GM06990 (cell line): Measurements from ENCODE around the gene CHD8.

Experiments used
- DNase-seq: peaks from one replicate; pipeline ENCODE4 v3.0.0-alpha.2; 2011; ENCODE audit not compliant: insufficient read length; ENCODE audit errors: extremely low read depth
- H3K27me3 ChIP-seq: replicated peaks from 2 replicates; pipeline ENCODE4 v1.6.0; 2011; ENCODE audit warnings: low read length; ENCODE audit not compliant: control insufficient read depth, insufficient read depth
- H3K36me3 ChIP-seq: 2 replicates; pipeline ENCODE4 v1.5.1; 2011; ENCODE audit warnings: low read length; ENCODE audit not compliant: control insufficient read depth, insufficient read depth
- H3K4me3 ChIP-seq: replicated peaks from 2 replicates; pipeline ENCODE4 v1.5.1; 2011; ENCODE audit warnings: low read depth, mild to moderate bottlenecking, control low read depth, low read length
- TF ChIP-seq, protein P1 (sequence below): IDR thresholded peaks from 2 replicates; pipeline ENCODE4 v1.5.1; 2011; ENCODE audit warnings: low read length, control low read depth, mild to moderate bottlenecking, inconsistent platforms; ENCODE audit not compliant: insufficient read depth, poor library complexity, severe bottlenecking

Gene CHD8

DNA sequence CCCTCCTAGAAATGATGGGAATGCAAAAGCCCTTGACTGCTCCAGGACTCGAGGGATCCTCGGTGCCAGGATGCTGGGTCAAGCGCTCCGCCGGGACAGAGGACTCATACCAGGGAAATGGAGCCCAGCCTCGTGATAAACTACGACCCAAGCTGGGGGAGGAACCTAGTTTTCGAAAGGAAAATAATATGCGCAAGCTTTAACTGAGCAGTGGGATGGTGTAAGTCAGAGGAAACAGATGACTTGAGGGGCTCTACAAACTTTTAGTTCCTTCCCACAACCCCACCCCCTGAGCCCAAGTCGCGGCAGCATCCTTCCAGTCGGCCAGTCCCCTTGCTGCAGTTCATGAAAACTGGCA, 71.5 kb downstream of the CHD8 start:
- TF ChIP-seq, protein P1, sequence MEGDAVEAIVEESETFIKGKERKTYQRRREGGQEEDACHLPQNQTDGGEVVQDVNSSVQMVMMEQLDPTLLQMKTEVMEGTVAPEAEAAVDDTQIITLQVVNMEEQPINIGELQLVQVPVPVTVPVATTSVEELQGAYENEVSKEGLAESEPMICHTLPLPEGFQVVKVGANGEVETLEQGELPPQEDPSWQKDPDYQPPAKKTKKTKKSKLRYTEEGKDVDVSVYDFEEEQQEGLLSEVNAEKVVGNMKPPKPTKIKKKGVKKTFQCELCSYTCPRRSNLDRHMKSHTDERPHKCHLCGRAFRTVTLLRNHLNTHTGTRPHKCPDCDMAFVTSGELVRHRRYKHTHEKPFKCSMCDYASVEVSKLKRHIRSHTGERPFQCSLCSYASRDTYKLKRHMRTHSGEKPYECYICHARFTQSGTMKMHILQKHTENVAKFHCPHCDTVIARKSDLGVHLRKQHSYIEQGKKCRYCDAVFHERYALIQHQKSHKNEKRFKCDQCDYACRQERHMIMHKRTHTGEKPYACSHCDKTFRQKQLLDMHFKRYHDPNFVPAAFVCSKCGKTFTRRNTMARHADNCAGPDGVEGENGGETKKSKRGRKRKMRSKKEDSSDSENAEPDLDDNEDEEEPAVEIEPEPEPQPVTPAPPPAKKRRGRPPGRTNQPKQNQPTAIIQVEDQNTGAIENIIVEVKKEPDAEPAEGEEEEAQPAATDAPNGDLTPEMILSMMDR: no peak
- H3K36me3 ChIP-seq: peaks cover 8% of the 10 kb centered on the region
- H3K27me3 ChIP-seq: no peaks in the 10 kb centered on the region

DNA sequence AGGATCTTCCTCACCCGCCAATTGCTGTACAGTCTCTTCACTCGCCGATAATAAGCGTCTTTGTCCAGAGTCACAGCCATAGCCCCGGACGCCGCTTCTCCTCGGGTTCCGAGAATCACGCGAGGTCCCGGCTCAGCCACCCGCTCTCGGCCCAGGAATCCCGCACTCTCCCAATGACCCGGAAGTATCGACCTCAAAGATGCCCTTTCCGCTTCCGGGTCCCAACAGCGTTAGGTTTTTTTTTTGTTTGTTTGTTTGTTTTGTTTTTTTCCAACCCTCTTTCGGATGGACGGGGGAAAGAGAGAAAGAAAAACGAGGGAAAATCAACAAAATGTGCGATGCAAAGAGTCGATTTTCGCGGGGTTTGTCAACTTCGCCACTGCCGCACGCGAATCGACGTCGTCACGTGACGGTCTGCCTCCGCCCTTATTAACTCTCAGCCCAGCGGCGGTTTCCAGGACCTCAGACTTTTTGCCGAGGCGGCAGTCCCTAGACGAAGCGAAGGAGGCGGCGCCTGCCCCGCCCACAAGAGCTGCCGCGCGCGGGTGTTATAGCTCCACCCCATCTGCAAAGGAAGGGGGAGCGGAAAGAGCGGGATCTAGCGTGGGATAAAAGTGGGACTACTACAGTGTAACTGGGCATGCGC, 72.0 kb downstream of the CHD8 start, which contains the start of gene SUPT16H:
Gene SUPT16H, minus strand, starts transcription at position 172 of the 646 bp plus-strand sequence. Its CDS starts 92 bp downstream, at position 80.
- TF ChIP-seq, protein P1: no peak
- H3K36me3 ChIP-seq: peaks cover 8% of the 10 kb centered on the region
- no peaks in the 10 kb centered on the region for H3K27me3 ChIP-seq
- peak; percentile 92 for DNase-seq
- peak within 1 kb of the TSS; percentile 98 for H3K4me3 ChIP-seq

More for the DNA sequence above, 71.5 kb downstream of the CHD8 start:
- no peak for DNase-seq
- H3K4me3 ChIP-seq: peak overlapping the region; percentile 98

DNA sequence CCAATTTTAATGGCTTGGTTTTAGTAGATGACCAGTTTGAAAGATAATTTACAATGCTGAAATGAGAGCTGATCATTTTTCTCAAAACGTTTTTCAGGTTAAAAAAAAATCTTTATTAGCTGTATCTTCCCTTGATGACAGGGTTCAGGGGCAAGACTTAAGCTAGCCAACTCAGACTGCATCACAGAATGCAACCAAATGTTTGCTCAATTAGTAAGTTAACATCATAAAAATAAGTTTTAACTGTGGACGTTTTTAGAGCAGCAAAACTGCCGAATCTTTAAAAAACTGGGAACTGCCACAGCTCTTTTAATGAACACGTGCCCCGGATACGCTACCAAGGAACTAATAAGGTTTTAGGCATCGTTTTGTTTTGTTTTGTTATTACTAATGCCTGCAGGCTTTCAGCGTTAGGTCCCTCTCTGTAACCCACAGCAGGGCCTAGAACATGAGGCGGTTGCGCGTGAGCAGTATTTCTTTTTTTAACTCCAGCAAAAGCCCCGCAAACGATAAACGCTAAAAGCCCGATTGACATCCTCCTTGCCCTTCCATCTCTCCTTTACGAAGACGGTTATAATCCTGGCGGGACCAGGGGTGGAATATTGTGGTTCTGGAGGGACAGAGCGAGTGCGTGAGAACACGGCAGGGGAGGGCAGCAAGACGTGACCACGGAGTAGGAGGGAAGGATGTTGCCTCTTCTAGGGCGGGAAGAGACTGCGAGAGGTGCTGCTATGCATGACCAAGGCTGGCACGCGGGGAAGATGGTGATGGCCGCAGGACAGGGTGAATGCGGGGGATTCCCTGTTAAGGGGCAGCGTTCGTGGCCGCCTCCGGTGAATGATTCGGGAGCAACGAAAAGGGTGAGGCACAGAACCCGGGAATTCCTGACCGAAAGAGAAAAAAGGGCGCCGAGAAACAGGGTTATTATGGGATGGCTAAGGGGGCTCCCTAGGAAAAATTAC, 72.8 kb downstream of the CHD8 start:
- TF ChIP-seq, protein P1: no peak
- Histone ChIP-seq H3K36me3 (peaks cover 6% of the 10 kb centered on the region), H3K4me3 (peak overlapping the region; percentile 98), H3K27me3 (no peaks in the 10 kb centered on the region)
- DNase-seq: peak; percentile 67

DNA sequence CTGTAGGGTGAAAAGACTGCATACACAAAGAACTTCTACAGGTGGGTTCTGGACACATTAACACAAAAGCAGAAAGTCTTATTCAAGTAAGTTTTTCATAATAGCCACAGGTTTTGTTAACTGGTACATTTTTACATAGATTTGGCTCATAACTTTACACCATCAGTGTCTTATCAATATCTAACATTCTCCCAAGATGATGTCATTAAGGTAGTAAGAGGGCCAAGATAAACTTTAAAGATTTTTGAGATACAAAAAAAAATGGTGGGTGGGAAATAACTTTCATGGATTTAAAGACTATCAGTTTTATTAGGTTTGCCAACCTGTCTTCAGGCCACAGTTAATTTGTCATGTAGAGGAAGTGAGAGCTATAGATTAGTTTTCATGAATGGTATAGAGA, 73.8 kb downstream of the CHD8 start:
- no peak for DNase-seq
- H3K36me3 ChIP-seq: peaks cover 6% of the 10 kb centered on the region
- H3K27me3 ChIP-seq: no peaks in the 10 kb centered on the region
- H3K4me3 ChIP-seq: peak overlapping the region; percentile 21
- TF ChIP-seq, protein P1: no peak

DNA sequence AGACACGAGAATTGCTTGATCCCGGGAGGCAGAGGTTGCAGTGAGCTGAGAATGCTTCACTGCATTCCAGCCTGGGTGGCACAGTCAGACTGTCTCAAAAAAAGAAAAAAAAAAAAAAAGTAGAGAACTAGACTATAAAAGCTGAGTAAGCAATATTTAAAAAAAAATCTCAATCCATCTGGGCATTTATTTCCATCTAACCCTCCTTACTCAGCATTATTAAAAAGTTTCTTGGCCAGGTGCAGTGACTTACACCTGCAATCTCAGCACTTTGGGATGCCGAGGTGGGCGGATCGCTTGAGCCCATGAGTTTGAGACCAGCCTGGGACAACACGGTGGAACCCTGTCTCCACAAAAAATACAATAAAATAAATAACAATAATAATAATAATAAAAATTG, 76.6 kb downstream of the CHD8 start:
- H3K36me3 ChIP-seq: no peaks in the 10 kb centered on the region
- TF ChIP-seq, protein P1: no peak
- no peak for DNase-seq

More for the DNA sequence above, 76.6 kb downstream of the CHD8 start:
- Histone ChIP-seq H3K4me3 (no peak overlapping the region), H3K27me3 (no peaks in the 10 kb centered on the region)
